Naive B cell (primary cell): Measurements from ENCODE around the gene CAPZA3. TPM values are rescaled to one million over a fixed set of nuclear protein-coding genes. Genes with fewer than 3 reads are reported as not detected.
A peak's percentile ranks its signal among the peaks of the same experiment; 100 is the strongest.
"Not testable (repeated sequence)": the region's sequence is repeated elsewhere in the genome, so short reads cannot be mapped to it uniquely, and the experiment has no call there.

Experiments
- ATAC-seq, 2 donors: fragments of 150-1000 bp; cut with Tn5 transposase; 2 replicates each; pipeline ENCODE4 v1.10.0; 2021; ENCODE audit warnings: low read depth in 2 of 2, mild to moderate bottlenecking in 2 of 2, moderate library complexity in 2 of 2
- DNase-seq: peaks from one replicate; pipeline ENCODE4 v3.0.0; 2022
- H3K27ac Mint-ChIP-seq, 6 donors: one replicate each; pipeline ENCODE4 v1.8.0; 2020 to 2022; ENCODE audit warnings: mild to moderate bottlenecking in 6 of 6, mixed read lengths in 6 of 6, moderate library complexity in 5 of 6, inconsistent platforms in 2 of 6
- H3K27me3 Mint-ChIP-seq, 3 donors: one replicate each; pipeline ENCODE4 v1.8.0; 2021 to 2022; ENCODE audit warnings: mixed read lengths in 3 of 3, mild to moderate bottlenecking in 1 of 3
- H3K36me3 Mint-ChIP-seq, 2 donors: one replicate each; pipeline ENCODE4 v1.8.0; 2020 to 2022; ENCODE audit warnings: mixed read lengths in 2 of 2, inconsistent platforms in 1 of 2, mild to moderate bottlenecking in 1 of 2
- H3K4me1 Mint-ChIP-seq, 3 donors: one replicate each; pipeline ENCODE4 v1.8.0; 2020 to 2022; ENCODE audit warnings: mixed read lengths in 3 of 3, inconsistent platforms in 1 of 3, mild to moderate bottlenecking in 1 of 3, moderate library complexity in 1 of 3
- H3K4me3 Mint-ChIP-seq, 8 donors: one replicate each; pipeline ENCODE4 v1.8.0; 2020 to 2022; ENCODE audit warnings: mild to moderate bottlenecking in 8 of 8, mixed read lengths in 8 of 8, moderate library complexity in 8 of 8, inconsistent platforms in 2 of 8
- H3K9me3 Mint-ChIP-seq, 7 donors: one replicate each; pipeline ENCODE4 v1.8.0; 2020 to 2022; ENCODE audit warnings: mixed read lengths in 7 of 7, mild to moderate bottlenecking in 5 of 7, inconsistent platforms in 2 of 7, moderate library complexity in 1 of 7
- polyA plus RNA-seq, 6 donors: library from polyadenylated mRNA; unstranded; fragments of 300-500 nt; fragmentation: Illumina TruSeq; gene quantifications; one replicate each; pipeline ENCODE4 v1.2.3, GENCODE V29; 2021; ENCODE audit warnings: low read depth in 6 of 6

The CAPZA3 gene
- polyA plus RNA-seq, 6 donors from 2014 or later: not detected

DNA sequence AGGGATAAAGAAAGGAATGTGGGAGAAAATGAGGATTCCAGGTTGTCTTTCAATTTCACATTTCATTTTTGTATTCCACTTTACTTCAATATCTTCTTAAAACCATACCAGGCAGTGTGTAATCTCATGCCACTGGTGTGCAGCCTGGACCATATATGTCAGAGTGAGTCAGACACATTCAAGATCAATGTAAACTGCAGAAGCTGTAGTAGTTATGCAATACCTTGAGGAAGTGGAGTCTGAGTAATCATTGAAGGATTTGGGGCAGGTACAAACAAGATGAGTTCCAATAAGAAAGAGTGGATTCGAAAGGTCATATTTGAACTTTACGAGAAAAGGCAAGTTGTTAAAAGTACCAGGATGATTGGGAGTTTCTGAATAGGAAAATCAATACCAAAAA, 14.2 kb upstream of the CAPZA3 start:
- Mint-ChIP-seq H3K9me3 (peaks cover 0 to 17% (median 2%) of the 10 kb centered on the region in 7 donors), H3K27me3 (no peaks in the 10 kb centered on the region), H3K4me1 (no peaks in the 10 kb centered on the region), H3K27ac (no peak overlapping the region), H3K36me3 (no peaks in the 10 kb centered on the region), H3K4me3 (no peak overlapping the region)
- DNase-seq (no peak), ATAC-seq (no peak)

DNA sequence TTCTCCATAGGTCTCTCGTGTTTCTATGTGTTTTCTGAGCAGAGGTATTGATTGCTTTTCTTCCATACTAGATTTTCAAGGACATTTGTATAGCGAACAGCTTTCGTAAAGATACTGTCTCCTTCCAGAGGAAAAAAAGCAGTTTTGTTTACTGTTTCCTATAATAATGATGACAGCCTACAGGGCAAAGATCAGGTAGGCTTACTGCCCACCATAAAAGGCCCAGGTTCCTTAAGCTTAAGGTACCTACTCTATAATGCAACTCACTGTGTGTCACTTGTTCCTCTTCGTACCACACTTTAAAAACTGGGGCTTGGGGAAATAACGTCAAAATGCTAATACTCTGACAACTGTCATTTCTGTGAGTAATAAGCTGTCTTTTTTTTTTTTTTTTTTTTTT, 6.8 kb upstream of the CAPZA3 start:
- peaks cover 0 to 14% (median 12%) of the 10 kb centered on the region in 7 donors for H3K9me3 Mint-ChIP-seq
- no peak overlapping the region for H3K27ac Mint-ChIP-seq
- H3K36me3 Mint-ChIP-seq: no peaks in the 10 kb centered on the region

DNA sequence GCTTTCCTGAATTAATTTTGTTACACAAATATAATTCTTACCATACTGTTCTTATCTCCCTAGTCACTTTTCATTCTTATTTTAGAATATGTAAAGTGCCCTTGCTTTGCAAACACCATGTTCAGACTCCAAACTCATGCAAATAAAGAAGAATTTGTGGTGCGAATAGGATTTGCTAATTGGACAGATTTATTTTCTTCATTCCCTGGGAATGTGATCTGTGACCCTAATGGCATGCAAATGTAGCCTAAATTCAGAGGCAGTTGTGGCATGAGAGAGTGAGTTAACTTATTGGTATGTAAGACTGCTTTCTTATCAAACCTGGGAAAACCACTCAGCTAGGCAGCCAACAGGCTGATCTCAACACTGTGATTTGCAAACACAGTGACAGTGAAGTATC, 10.0 kb downstream of the CAPZA3 start:
- H3K36me3 Mint-ChIP-seq: no peaks in the 10 kb centered on the region
- no peak overlapping the region for H3K4me3 Mint-ChIP-seq
- peaks cover 0 to 11% (median 3%) of the 10 kb centered on the region in 7 donors for H3K9me3 Mint-ChIP-seq
- H3K4me1 Mint-ChIP-seq: no peaks in the 10 kb centered on the region
- no peak for DNase-seq
- no peak for ATAC-seq
- H3K27ac Mint-ChIP-seq: no peak overlapping the region
- H3K27me3 Mint-ChIP-seq: no peaks in the 10 kb centered on the region

More for the DNA sequence above, 6.8 kb upstream of the CAPZA3 start:
- no peaks in the 10 kb centered on the region for H3K27me3 Mint-ChIP-seq
- H3K4me1 Mint-ChIP-seq: no peaks in the 10 kb centered on the region
- ATAC-seq (no peak), DNase-seq (no peak)
- H3K4me3 Mint-ChIP-seq: no peak overlapping the region

DNA sequence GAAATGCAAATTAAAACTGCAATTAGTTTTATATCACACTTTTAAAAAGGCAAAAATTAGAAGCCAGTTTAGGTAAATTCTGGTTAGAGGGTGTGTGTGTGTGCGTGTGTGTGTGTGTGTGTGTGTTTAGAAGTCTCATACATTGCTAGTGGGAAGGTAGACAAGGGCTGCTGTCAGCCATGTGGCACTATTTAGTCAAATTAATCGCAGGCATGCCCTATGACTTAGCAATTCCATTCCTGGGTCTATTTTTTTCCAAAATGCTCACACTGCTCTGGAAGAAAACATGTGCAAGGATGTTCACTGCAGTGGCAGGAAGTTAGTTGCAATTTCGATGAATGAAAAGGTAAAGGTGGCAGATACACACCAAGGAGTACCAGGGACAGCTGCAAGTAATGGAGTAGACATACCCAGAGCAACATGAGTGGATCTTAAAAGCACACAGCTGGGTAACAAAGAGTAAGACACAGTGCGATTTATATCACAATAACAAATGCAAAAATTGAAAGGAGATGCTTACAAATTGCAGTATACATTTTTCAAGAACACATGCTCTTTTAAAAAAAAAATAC, 11.6 kb downstream of the CAPZA3 start:
- Mint-ChIP-seq H3K27ac (no peak overlapping the region), H3K36me3 (no peaks in the 10 kb centered on the region), H3K4me1 (no peaks in the 10 kb centered on the region), H3K9me3 (peaks cover 0 to 6% (median under 1%) of the 10 kb centered on the region in 7 donors), H3K4me3 (no peak overlapping the region), H3K27me3 (no peaks in the 10 kb centered on the region)
- ATAC-seq (no peak), DNase-seq (no peak)

DNA sequence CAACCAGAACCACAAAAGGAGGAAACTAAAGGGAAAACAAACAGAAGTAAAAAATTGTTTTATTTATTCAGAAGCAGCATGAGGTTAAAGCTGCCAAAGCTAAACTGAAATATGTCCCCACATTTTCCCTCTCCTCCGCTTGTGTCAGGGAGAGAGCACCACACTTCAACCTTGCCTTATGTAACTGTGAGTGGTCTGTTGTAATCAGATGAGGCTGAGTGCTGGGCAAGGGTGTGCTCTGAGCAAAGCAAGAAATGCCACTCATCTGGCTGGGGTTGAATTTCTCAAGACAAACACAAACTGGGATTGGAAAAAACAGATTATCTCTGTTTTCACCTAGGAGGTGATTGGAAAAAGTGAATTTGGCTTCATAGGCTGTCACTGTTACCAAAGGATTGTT, 12.2 kb downstream of the CAPZA3 start:
- ATAC-seq: no peak
- no peak for DNase-seq
- Mint-ChIP-seq H3K27me3 (no peaks in the 10 kb centered on the region), H3K9me3 (peaks cover 0 to 5% (median 0%) of the 10 kb centered on the region in 7 donors), H3K27ac (no peak overlapping the region), H3K4me3 (no peak overlapping the region), H3K36me3 (no peaks in the 10 kb centered on the region), H3K4me1 (no peaks in the 10 kb centered on the region)

GRCh38 chr12:18751866-18752265, 13.9 kb downstream of the CAPZA3 start:
- no peak for ATAC-seq
- Mint-ChIP-seq H3K4me1 (no peaks in the 10 kb centered on the region), H3K27ac (no peak overlapping the region), H3K4me3 (no peak overlapping the region), H3K27me3 (no peaks in the 10 kb centered on the region), H3K36me3 (no peaks in the 10 kb centered on the region), H3K9me3 (peaks cover 0 to 5% (median 0%) of the 10 kb centered on the region in 7 donors)
- no peak for DNase-seq

DNA sequence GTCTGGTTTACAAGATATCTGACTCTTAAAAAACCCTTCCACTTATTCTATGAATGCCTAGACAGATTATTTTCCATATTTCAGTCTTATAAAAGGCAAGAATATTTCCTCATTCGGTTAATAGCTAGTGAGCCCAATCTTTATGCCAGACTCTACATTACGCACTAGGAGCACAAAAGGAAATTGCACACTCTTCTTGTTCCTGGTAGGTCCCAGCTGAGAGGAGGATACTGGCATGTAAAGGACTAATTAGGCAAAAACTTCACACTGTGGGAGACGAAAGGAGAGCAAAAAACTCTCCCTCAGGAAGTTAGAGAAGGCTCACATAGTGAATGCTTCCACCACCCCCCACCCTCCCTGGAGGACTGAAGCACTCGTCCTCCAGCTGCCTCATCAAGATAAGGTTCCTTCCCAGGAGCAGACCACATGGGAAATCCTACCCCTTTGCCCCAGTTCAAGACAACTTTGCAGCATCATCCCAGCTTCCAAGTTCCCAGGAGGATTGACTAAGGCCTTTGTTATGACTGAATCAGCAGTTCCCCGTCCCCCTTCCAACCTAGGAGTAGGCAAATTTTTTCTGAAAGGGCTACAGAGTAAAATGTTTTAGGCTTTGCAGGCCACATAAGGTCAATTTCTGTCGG, 14.5 kb downstream of the CAPZA3 start:
- no peak overlapping the region for H3K4me3 Mint-ChIP-seq
- H3K27ac Mint-ChIP-seq: peak overlapping the region in 1 of 6 donors; percentile 21
- no peaks in the 10 kb centered on the region for H3K27me3 Mint-ChIP-seq
- no peak for DNase-seq
- no peak for ATAC-seq
- no peaks in the 10 kb centered on the region for H3K4me1 Mint-ChIP-seq
- H3K9me3 Mint-ChIP-seq: peaks cover 0 to 5% (median 0%) of the 10 kb centered on the region in 7 donors
- no peaks in the 10 kb centered on the region for H3K36me3 Mint-ChIP-seq

- Mint-ChIP-seq H3K27me3 (no peaks in the 10 kb centered on the region), H3K36me3 (no peaks in the 10 kb centered on the region), H3K27ac (no peak overlapping the region), H3K9me3 (peaks cover 0 to 5% (median 0%) of the 10 kb centered on the region in 7 donors), H3K4me3 (no peak overlapping the region), H3K4me1 (no peaks in the 10 kb centered on the region)
- ATAC-seq (no peak), DNase-seq (no peak)
These were observed 15.0 kb downstream of the CAPZA3 start for GRCh38 chr12:18752947-18753346.

GRCh38 chr12:18753481-18754123, 15.7 kb downstream of the CAPZA3 start:
- ATAC-seq: no peak
- Mint-ChIP-seq H3K4me3 (no peak overlapping the region), H3K36me3 (no peaks in the 10 kb centered on the region), H3K27me3 (no peaks in the 10 kb centered on the region), H3K4me1 (no peaks in the 10 kb centered on the region), H3K27ac (no peak overlapping the region), H3K9me3 (peaks cover 0 to 5% (median 0%) of the 10 kb centered on the region in 7 donors)
- DNase-seq: no peak

DNA sequence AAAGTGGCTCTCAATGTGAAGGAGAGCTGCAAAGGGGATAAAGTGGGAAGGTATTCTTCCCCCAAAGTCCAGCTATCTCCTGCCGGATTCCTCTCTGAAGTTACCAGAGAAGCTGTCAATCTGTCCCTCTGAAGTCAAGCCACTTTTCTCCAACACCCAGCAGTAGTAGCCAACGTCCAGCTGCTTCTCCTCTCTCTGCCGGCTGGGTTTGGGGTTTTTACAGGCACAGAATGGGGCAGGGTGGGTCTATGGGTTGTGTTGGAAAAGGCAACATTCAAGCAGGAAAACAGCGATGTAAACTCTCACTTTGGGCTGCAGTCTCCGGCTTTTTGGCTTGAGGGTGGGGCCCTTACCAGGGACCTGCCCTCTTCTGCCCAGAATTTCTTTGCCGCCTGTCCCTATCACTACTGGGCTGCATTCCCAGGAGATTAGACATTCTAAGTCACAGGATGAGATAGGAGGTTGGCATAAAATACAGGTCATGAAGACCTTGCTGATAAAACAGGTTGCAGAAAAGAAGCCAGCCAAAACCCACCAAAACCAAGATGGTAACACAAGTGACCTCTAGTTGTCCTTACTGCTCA, 16.3 kb downstream of the CAPZA3 start:
- no peaks in the 10 kb centered on the region for H3K36me3 Mint-ChIP-seq
- ATAC-seq (no peak), DNase-seq (no peak)
- no peaks in the 10 kb centered on the region for H3K4me1 Mint-ChIP-seq
- H3K4me3 Mint-ChIP-seq: no peak overlapping the region
- peaks cover 0 to 5% (median 0%) of the 10 kb centered on the region in 7 donors for H3K9me3 Mint-ChIP-seq
- no peak overlapping the region for H3K27ac Mint-ChIP-seq
- H3K27me3 Mint-ChIP-seq: no peaks in the 10 kb centered on the region

DNA sequence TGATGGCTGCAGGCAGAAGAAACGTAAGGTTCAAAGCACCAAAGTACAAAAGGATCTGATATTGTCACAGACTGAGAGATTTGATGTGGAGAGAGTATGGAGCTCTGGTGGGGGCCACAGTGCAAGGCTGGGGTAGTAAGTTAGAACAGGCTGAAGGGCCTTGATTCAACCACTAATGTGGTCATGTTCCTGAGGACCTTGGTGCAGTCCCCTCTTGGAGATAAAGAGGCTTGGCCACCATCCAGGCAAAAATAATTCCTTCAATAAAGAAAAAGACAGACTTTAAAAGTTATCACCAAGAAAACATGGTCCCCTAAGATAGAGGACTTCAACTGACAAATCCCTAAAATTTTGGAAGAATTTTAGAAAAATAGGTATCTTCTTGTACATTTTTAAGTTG, 17.4 kb downstream of the CAPZA3 start:
- Mint-ChIP-seq H3K27me3 (no peaks in the 10 kb centered on the region), H3K27ac (no peak overlapping the region), H3K4me3 (no peak overlapping the region), H3K36me3 (no peaks in the 10 kb centered on the region), H3K9me3 (peaks cover 0 to 5% (median 0%) of the 10 kb centered on the region in 7 donors), H3K4me1 (no peaks in the 10 kb centered on the region)
- ATAC-seq: no peak
- DNase-seq: no peak

DNA sequence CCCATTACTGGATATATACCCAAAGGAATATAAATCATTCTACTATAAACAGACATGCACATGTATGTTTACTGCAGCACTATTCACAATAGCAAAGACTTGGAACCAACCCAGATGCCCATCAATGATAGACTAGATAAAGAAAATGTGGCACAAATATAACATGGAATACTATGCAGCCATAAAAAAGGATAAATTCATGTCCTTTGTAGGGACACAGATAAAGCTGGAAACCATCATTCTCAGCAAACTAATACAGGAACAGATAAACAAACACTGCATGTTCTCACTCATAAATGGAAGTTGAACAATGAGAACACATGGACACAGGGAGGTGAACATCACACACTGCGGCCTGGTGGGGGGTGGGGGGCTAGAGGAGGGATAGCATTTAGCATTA, 28.6 kb downstream of the CAPZA3 start:
- H3K27ac Mint-ChIP-seq, H3K36me3 Mint-ChIP-seq, DNase-seq, ATAC-seq, H3K4me3 Mint-ChIP-seq, H3K27me3 Mint-ChIP-seq, H3K4me1 Mint-ChIP-seq: not testable (repeated sequence)
- peaks cover 10 to 27% (median 19%) of the 10 kb centered on the region in 7 donors for H3K9me3 Mint-ChIP-seq

DNA sequence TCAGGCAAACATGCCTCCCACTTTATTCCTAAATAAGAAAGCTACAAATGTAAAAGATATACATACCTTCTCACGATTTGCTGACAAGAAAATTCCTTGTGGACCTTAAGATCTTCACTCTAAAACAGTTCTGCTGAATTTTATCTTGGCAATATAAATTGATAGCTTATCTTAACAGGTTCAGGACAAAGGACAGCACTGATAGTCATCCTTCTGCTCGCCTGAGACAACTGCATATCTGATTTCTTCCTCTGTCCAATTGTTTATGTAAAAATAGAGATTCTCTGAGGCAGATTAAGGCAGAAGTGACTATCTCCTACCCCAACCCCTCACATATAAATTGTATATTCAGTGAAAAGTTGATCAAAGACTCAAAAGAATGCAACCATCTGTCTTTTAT, 44.9 kb downstream of the CAPZA3 start:
- Mint-ChIP-seq H3K36me3 (peaks cover 5 to 10% of the 10 kb centered on the region in 2 donors), H3K9me3 (peaks cover 14 to 46% (median 18%) of the 10 kb centered on the region in 7 donors), H3K4me3 (no peak overlapping the region), H3K4me1 (no peaks in the 10 kb centered on the region), H3K27ac (no peak overlapping the region), H3K27me3 (no peaks in the 10 kb centered on the region)
- ATAC-seq (no peak), DNase-seq (no peak)

DNA sequence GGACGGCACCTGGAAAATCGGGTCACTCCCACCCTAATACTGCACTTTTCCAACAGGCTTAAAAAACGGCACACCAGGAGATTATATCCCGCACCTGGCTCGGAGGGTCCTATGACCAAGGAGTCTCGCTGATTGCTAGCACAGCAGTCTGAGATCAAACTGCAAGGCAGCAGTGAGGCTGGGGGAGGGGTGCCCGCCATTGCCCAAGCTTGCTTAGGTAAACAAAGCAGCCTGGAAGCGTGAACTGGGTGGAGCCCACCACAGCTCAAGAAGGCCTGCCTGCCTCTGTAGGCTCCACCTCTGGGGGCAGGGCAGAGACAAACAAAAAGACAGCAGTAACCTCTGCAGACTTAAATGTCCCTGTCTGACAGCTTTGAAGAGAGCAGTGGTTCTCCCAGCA, 47.5 kb downstream of the CAPZA3 start:
- not testable (repeated sequence) for H3K4me3 Mint-ChIP-seq, H3K4me1 Mint-ChIP-seq, ATAC-seq, H3K36me3 Mint-ChIP-seq, H3K27ac Mint-ChIP-seq, DNase-seq, H3K27me3 Mint-ChIP-seq
- H3K9me3 Mint-ChIP-seq: peaks cover 6 to 27% (median 17%) of the 10 kb centered on the region in 7 donors
